Lower leg skin (tissue), 4 donors: Measurements from ENCODE around the gene WDR70. TPM values are rescaled to one million over a fixed set of nuclear protein-coding genes. Genes with fewer than 3 reads are reported as not detected.

Source experiments
- DNase-seq, 2 donors: peaks; one replicate each; pipeline ENCODE4 v3.0.0-alpha.2; 2019; ENCODE audit warnings: low spot score in 2 of 2
- H3K4me3 ChIP-seq: fragments of 200-600 bp; sonication (generic); 2 replicates; pipeline ENCODE4 v1.5.1; 2017; ENCODE audit warnings: mild to moderate bottlenecking, low read depth; ENCODE audit not compliant: poor library complexity, severe bottlenecking
- CTCF ChIP-seq, 3 donors: fragments of 450-650 bp; IDR thresholded peaks; one replicate each; pipeline ENCODE4 v1.5.1; 2016; ENCODE audit warnings: antibody characterized with exemption in 3 of 3, mild to moderate bottlenecking in 3 of 3, moderate library complexity in 2 of 3
- POLR2A ChIP-seq, 2 donors: fragments of 450-650 bp; IDR thresholded peaks; one replicate each; pipeline ENCODE4 v1.6.1; 2016 to 2017; ENCODE audit warnings: antibody characterized with exemption in 2 of 2, mild to moderate bottlenecking in 1 of 2, moderate library complexity in 1 of 2
- WGBS, 2 donors: methylation state at CpG; one replicate each; pipeline ENCODE4 v1.1.5; 2018; 5-methylcytosine and 5-hydroxymethylcytosine counted together
- intact Hi-C: fragments of 100-400 bp; cut with DNase I; formaldehyde crosslinking; loops from one replicate; pipeline ENCODE4 v1.15.0; 2023; ENCODE audit warnings: low total_unique reads
- total RNA-seq, 4 donors: library from RNA; depleted of rRNA; stranded (reverse); fragments of >200 nt; gene quantifications; one replicate each; pipeline ENCODE4 v1.1.0, GENCODE V29; 2016

Gene WDR70
- total RNA-seq, 4 donors from 2014 or later = 19.1 to 25.5 (median 23.7) TPM

GRCh38 chr5:37751227-37751626 lies 372.1 kb downstream of the WDR70 start:
- H3K4me3 ChIP-seq = no peak overlapping the region
- WGBS, 2 donors = 66 to 68% methylated on average over 3 of the region's 3 CpGs
- no peak for DNase-seq
- no peak for TF ChIP-seq POLR2A (IDR thresholded peaks at IDR 0.05)
- TF ChIP-seq CTCF (IDR thresholded peaks at IDR 0.05) = no peak
- intact Hi-C loops = no loop called here

- peak in 1 of 2 donors; percentile 51 for DNase-seq
- intact Hi-C loops = no loop called here
- 63 to 84% methylated on average over 4 of the region's 4 CpGs for WGBS, 2 donors
- no peak for TF ChIP-seq CTCF (IDR thresholded peaks at IDR 0.05)
- no peak for TF ChIP-seq POLR2A (IDR thresholded peaks at IDR 0.05)
- H3K4me3 ChIP-seq = no peak overlapping the region
Measured at GRCh38 chr5:37754976-37755375, 375.9 kb downstream of the WDR70 start.

- TF ChIP-seq CTCF (IDR thresholded peaks at IDR 0.05) (no peak), POLR2A (IDR thresholded peaks at IDR 0.05) (no peak)
- intact Hi-C loops = no loop called here
- 89 to 93% methylated on average over 4 of the region's 4 CpGs for WGBS, 2 donors
- no peak for DNase-seq
- H3K4me3 ChIP-seq = no peak overlapping the region
Measured at GRCh38 chr5:37755581-37755980, 376.5 kb downstream of the WDR70 start.

GRCh38 chr5:37756248-37756647 lies 377.1 kb downstream of the WDR70 start:
- TF ChIP-seq CTCF (IDR thresholded peaks at IDR 0.05) = no peak
- TF ChIP-seq POLR2A (IDR thresholded peaks at IDR 0.05) = no peak
- intact Hi-C loops = no loop called here
- no peak for DNase-seq
- H3K4me3 ChIP-seq = no peak overlapping the region

GRCh38 chr5:37757980-37758582 lies 379.0 kb downstream of the WDR70 start:
- TF ChIP-seq POLR2A (IDR thresholded peaks at IDR 0.05) (no peak), CTCF (IDR thresholded peaks at IDR 0.05) (no peak)
- no peak for DNase-seq
- H3K4me3 ChIP-seq = no peak overlapping the region
- intact Hi-C loops = no loop called here
- 95 to 96% methylated on average over 4 of the region's 4 CpGs for WGBS, 2 donors

GRCh38 chr5:37767251-37767650 lies 388.1 kb downstream of the WDR70 start:
- no peak for DNase-seq
- no peak overlapping the region for H3K4me3 ChIP-seq
- TF ChIP-seq CTCF (IDR thresholded peaks at IDR 0.05) (no peak), POLR2A (IDR thresholded peaks at IDR 0.05) (no peak)
- 74 to 76% methylated on average over 3 of the region's 3 CpGs for WGBS, 2 donors
- intact Hi-C loops = no loop called here
